NCI-H1436 treated with DMSO at 0.1 percent for 48 hours (cell line): ENCODE measurements around the gene UCN2.

Experiments
- DNase-seq: peaks from one replicate; lab custom pipeline; 2025; lab: John Stamatoyannopoulos, UW

The UCN2 gene

GRCh38 chr3:48591436-48591835 is 27.9 kb upstream of the UCN2 start:
- no peak for DNase-seq

- DNase-seq = no peak
Observed at GRCh38 chr3:48588230-48588629, 24.6 kb upstream of the UCN2 start.

GRCh38 chr3:48587686-48588085 is 24.1 kb upstream of the UCN2 start:
- DNase-seq = no peak

GRCh38 chr3:48585411-48585810 is 21.8 kb upstream of the UCN2 start:
- no peak for DNase-seq

- no peak for DNase-seq
Observed at GRCh38 chr3:48584836-48585235, 21.3 kb upstream of the UCN2 start.

GRCh38 chr3:48581621-48582481 is 18.3 kb upstream of the UCN2 start:
- DNase-seq = no peak

- no peak for DNase-seq
Observed at GRCh38 chr3:48576647-48577046, 13.1 kb upstream of the UCN2 start.

GRCh38 chr3:48575366-48575765 is 11.8 kb upstream of the UCN2 start:
- no peak for DNase-seq

- no peak for DNase-seq
Observed at GRCh38 chr3:48573973-48574585, 10.5 kb upstream of the UCN2 start.

- DNase-seq = no peak
Observed at GRCh38 chr3:48572517-48572916, 8.9 kb upstream of the UCN2 start.

- DNase-seq = no peak
Observed at GRCh38 chr3:48571938-48572337, 8.4 kb upstream of the UCN2 start.

- DNase-seq = no peak
Observed at GRCh38 chr3:48569808-48570450, 6.3 kb upstream of the UCN2 start.

- DNase-seq = no peak
Observed at GRCh38 chr3:48569400-48569799, 5.8 kb upstream of the UCN2 start.

- DNase-seq = no peak
Observed at GRCh38 chr3:48568476-48568875, 4.9 kb upstream of the UCN2 start.

GRCh38 chr3:48567500-48567899 is 3.9 kb upstream of the UCN2 start:
- no peak for DNase-seq

- no peak for DNase-seq
Observed at GRCh38 chr3:48567090-48567489, 3.5 kb upstream of the UCN2 start.

- DNase-seq = no peak
Observed at GRCh38 chr3:48566401-48566760, 2.8 kb upstream of the UCN2 start.

GRCh38 chr3:48565591-48566400 is 2.2 kb upstream of the UCN2 start:
- no peak for DNase-seq

- no peak for DNase-seq
Observed at GRCh38 chr3:48565186-48565585, 1.6 kb upstream of the UCN2 start.

GRCh38 chr3:48564667-48565066 is 1.1 kb upstream of the UCN2 start:
- DNase-seq = no peak

- no peak for DNase-seq
Observed at GRCh38 chr3:48564022-48564421, 441 bp upstream of the UCN2 start.

- no peak for DNase-seq
Observed at GRCh38 chr3:48562367-48563095, 1.1 kb downstream of the UCN2 start.
